H1 (cell line): ENCODE results near the gene OR12D1.

Experiments
- BRCA1 ChIP-seq: IDR thresholded peaks from 2 replicates; pipeline ENCODE4 v1.6.1; 2012; ENCODE audit warnings: low read depth, low read length, improper control_type of control experiment
- CBX5 ChIP-seq: fragments of 300-800, 300-1000 bp; sonication (generic); IDR thresholded peaks from 2 replicates; pipeline ENCODE4 v1.7.1; 2016; ENCODE audit warnings: antibody characterized with exemption, low read length, low read depth
- CTCF ChIP-seq, 3 experiments: IDR thresholded peaks; 1 replicate in 2 of 3; 2 replicates in 1 of 3; pipeline versions ENCODE4 v1.5.1 to v1.6.1; 2011; ENCODE audit warnings: low read length in 3 of 3, mild to moderate bottlenecking in 3 of 3, inconsistent platforms in 2 of 3, low read depth in 1 of 3, moderate library complexity in 1 of 3; ENCODE audit not compliant: insufficient read depth in 1 of 3; ENCODE audit errors: control extremely low read depth in 1 of 3
- EP300 ChIP-seq, 2 experiments: IDR thresholded peaks; 1 replicate in 1 of 2; 2 replicates in 1 of 2; pipeline ENCODE4 v1.6.1; 2011 to 2012; ENCODE audit warnings: low read depth in 2 of 2, low read length in 2 of 2, mild to moderate bottlenecking in 2 of 2, borderline replicate concordance in 1 of 2, inconsistent platforms in 1 of 2, moderate library complexity in 1 of 2
- EZH2 ChIP-seq: fragments of 200-600 bp; sonication (generic); IDR thresholded peaks from 2 replicates; pipeline ENCODE4 v1.7.1; 2012; ENCODE audit warnings: low read depth, mild to moderate bottlenecking, moderate library complexity, low read length, inconsistent platforms; ENCODE audit not compliant: severe bottlenecking
- MAFK ChIP-seq: IDR thresholded peaks from 2 replicates; pipeline ENCODE4 v1.6.1; 2012; ENCODE audit warnings: low read depth, mild to moderate bottlenecking, improper control_type of control experiment, low read length
- NANOG ChIP-seq: IDR thresholded peaks from 2 replicates; pipeline ENCODE4 v1.6.1; 2011; ENCODE audit warnings: low read length, low read depth, mild to moderate bottlenecking, inconsistent platforms; ENCODE audit not compliant: insufficient read depth, poor library complexity, severe bottlenecking
- POLR2A ChIP-seq, 2 experiments: IDR thresholded peaks; 1 replicate in 1 of 2; 2 replicates in 1 of 2; pipeline ENCODE4 v1.6.1; 2011; ENCODE audit warnings: low read depth in 2 of 2, low read length in 2 of 2, mild to moderate bottlenecking in 2 of 2; ENCODE audit errors: control extremely low read depth in 1 of 2
- RXRA ChIP-seq: IDR thresholded peaks from 2 replicates; pipeline ENCODE4 v1.6.1; 2011; ENCODE audit warnings: low read depth, mild to moderate bottlenecking, low read length, moderate library complexity; ENCODE audit not compliant: insufficient read depth
- TAF1 ChIP-seq: IDR thresholded peaks from 2 replicates; pipeline ENCODE4 v1.6.1; 2011; ENCODE audit warnings: mild to moderate bottlenecking, low read depth, low read length
- TCF12 ChIP-seq: IDR thresholded peaks from 2 replicates; pipeline ENCODE4 v1.6.1; 2011; ENCODE audit warnings: low read depth, mild to moderate bottlenecking, low read length

- TF ChIP-seq MAFK (no peak), EP300 (IDR thresholded peaks at IDR 0.05; ENCODE audit: borderline replicate concordance in 1 of 2, low read depth in 2 of 2, low read length in 2 of 2) (no peak), NANOG (no peak), POLR2A (IDR thresholded peaks at IDR 0.05; ENCODE audit: control extremely low read depth in 1 of 2, low read depth in 2 of 2, low read length in 2 of 2) (no peak), TAF1 (no peak), RXRA (no peak), CTCF (IDR thresholded peaks at IDR 0.05; ENCODE audit: control extremely low read depth in 1 of 3, insufficient read depth in 1 of 3, low read depth in 1 of 3, low read length in 3 of 3) (no peak), CBX5 (no peak), EZH2 (no peak), BRCA1 (no peak), TCF12 (no peak)
These were observed 19.4 kb upstream of the OR12D1 start, which contains the start of gene OR12D2 for GRCh38 chr6:29395331-29395730.
